Activated naive CD8-positive, alpha-beta T cell (primary cell): ENCODE results near the gene UBL7.

ENCODE experiments used
- H3K27ac Mint-ChIP-seq: one replicate; pipeline ENCODE4 v1.8.0; 2021; ENCODE audit warnings: mixed read lengths
- H3K27me3 Mint-ChIP-seq: one replicate; pipeline ENCODE4 v1.8.0; 2021; ENCODE audit warnings: mixed read lengths
- H3K36me3 Mint-ChIP-seq: one replicate; pipeline ENCODE4 v1.8.0; 2021; ENCODE audit warnings: mixed read lengths
- H3K4me1 Mint-ChIP-seq: one replicate; pipeline ENCODE4 v1.8.0; 2021; ENCODE audit warnings: low read depth, mixed read lengths
- H3K4me3 Mint-ChIP-seq: one replicate; pipeline ENCODE4 v1.8.0; 2021; ENCODE audit warnings: mild to moderate bottlenecking, mixed read lengths
- H3K9me3 Mint-ChIP-seq: one replicate; pipeline ENCODE4 v1.8.0; 2021; ENCODE audit warnings: low read depth, mixed read lengths

Gene UBL7

DNA sequence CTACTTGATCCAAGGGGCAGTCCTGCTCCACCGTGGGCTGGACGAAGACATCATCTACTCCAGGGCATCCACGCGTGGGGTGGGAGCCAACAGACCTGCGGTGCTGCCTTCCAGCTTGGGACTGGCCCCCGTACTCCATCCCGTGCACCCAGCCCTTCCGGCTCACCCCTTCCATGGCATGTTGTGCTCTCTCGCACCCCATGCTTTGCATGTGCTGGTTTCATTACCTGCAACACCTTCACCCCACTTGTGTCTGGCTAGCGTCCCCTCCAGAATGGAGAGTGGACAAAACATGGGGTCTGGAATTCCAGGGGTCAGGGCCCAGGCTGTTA, 57.4 kb downstream of the UBL7 start:
- H3K27me3 Mint-ChIP-seq = no peaks in the 10 kb centered on the region
- H3K27ac Mint-ChIP-seq = peak overlapping the region; percentile 85
- H3K4me1 Mint-ChIP-seq = peaks cover 75% of the 10 kb centered on the region
- H3K36me3 Mint-ChIP-seq = peaks cover 5% of the 10 kb centered on the region
- H3K4me3 Mint-ChIP-seq = peak overlapping the region; percentile 65
- no peaks in the 10 kb centered on the region for H3K9me3 Mint-ChIP-seq

DNA sequence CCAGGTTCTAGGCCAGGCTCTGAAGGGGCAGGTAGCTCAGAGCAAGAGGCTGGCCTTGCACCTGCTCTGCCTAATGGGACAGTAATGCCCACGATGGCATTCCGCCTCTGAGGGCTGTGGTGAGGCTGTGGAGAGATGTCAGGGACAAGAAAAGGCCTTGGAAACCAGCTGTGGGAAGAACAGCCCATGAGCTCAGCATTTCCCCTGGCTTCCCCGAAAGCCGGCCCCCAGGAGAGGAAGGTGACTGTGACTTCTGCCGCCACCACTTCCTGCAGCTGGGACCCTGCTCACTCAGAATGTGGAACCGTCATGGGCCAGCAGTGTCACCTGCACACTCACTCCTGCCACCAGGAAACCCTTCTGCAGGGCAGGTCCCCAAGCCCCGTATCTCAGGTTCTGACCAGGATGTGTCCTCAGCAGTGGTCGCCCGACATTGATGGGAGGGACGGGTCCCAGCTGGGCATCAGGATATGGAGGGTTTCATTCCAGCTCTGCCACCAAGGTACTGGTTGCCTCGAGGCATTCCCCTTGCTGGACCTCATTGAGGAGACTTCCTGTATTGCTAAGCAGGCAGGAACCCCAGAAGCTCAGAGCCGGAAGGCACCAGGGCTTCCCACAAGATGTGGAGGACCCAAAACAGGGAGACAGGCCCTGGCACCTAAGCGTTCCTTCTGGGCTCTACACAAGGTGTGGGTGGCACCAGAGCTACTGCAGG, 57.9 kb downstream of the UBL7 start:
- Mint-ChIP-seq H3K4me1 (peaks cover 78% of the 10 kb centered on the region), H3K9me3 (no peaks in the 10 kb centered on the region), H3K27me3 (no peaks in the 10 kb centered on the region), H3K27ac (peak overlapping the region; percentile 85), H3K36me3 (peaks cover 3% of the 10 kb centered on the region), H3K4me3 (peak overlapping the region; percentile 65)

DNA sequence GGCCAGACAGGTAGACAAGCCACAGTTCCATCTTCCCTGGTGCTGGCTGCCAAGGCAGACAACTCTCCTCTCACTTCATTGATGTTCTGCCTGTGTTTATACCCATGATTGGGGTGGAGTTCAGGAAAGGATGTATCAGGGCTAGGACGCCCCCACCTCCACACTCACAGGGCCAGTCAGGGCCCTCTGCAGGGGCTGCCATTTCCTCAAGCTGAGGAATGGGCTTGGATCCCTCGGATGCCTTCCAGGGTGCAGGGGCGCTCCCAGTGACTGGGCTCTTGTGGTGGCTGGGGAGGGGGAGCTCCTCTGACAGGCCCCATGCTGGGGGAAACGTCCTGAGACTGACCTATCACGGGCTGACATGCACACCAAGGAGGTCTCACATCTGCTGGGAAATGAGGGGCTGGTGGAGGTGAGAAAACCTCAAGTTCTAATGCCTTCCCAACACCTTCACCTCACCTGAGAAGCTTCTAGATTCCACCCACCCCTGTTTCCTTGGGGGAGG, 58.6 kb downstream of the UBL7 start:
- H3K4me1 Mint-ChIP-seq = peaks cover 84% of the 10 kb centered on the region
- no peaks in the 10 kb centered on the region for H3K9me3 Mint-ChIP-seq
- no peaks in the 10 kb centered on the region for H3K27me3 Mint-ChIP-seq
- H3K36me3 Mint-ChIP-seq = peaks cover 3% of the 10 kb centered on the region
- peak overlapping the region; percentile 85 for H3K27ac Mint-ChIP-seq
- peak overlapping the region; percentile 65 for H3K4me3 Mint-ChIP-seq

DNA sequence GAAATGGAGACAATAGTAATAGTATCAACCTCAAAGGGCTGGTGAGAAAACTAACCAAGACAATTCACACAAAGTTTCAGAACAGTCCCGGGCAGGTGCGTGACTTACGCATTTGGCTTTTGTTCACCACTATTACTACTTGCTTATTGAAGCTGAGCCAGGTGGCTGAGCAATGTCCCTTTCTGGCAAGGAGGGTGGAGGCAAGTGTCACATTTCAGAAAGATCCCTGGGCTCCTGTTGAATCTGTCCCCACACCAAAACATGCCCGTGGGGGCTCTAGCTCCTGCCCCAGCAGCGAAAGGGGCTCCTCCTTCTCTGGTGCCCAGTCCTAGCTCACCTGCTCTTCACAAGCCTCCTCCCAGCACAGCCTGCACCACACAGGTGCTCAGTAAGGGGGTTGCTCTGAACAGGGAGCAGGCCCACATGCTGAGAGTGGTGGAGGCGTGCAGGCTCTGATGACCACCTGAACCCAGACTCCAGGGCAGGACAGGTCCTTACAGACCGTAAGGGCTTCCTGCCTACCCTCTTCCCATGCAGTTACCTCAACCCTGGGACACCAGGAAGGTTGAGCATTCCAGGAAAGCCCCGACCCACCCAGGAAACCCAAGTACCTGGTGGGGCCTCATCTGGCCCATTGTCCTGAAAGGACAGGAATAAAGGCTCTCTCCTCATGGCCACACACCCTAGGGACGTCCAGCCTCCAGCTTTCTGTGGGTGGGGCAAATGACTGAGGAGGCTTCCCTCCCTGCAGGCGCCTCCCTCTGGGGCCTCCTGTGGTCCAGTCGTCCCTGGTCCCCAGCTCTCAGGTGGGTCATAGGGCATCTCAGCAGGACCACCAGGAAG, 59.8 kb downstream of the UBL7 start:
- peak overlapping the region; percentile 72 for H3K4me3 Mint-ChIP-seq
- H3K9me3 Mint-ChIP-seq = no peaks in the 10 kb centered on the region
- no peaks in the 10 kb centered on the region for H3K36me3 Mint-ChIP-seq
- peaks cover 90% of the 10 kb centered on the region for H3K4me1 Mint-ChIP-seq
- no peaks in the 10 kb centered on the region for H3K27me3 Mint-ChIP-seq
- H3K27ac Mint-ChIP-seq = peak overlapping the region; percentile 85

DNA sequence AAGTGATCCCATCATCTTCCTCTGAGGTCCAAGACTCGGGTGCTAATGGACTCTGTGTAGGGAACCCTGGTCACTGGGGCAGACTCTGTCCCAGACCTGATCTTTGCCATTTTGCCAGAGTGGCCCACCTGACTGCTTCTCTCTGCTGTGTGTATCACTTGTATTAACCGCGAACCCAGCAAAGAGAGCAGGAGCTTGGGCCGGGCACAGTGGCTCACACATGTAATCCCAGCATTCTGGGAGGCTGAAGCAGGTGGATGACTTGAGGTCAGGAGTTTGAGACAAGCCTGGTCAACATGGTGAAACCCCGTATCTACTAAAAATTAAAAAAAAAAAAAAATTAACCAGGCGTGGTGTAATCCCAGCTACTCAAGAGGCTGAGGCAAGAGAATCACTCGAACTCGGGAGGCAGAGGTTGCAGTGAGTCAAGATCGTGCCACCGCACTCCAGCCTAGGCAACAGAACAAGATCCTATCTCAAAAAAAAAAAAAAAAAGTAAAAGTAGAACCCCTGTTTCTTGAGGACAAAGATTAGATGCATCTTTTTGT, 60.6 kb downstream of the UBL7 start:
- Mint-ChIP-seq H3K27ac (peak overlapping the region; percentile 85), H3K9me3 (no peaks in the 10 kb centered on the region), H3K36me3 (no peaks in the 10 kb centered on the region), H3K27me3 (no peaks in the 10 kb centered on the region), H3K4me3 (peak overlapping the region; percentile 72), H3K4me1 (peaks cover 89% of the 10 kb centered on the region)

DNA sequence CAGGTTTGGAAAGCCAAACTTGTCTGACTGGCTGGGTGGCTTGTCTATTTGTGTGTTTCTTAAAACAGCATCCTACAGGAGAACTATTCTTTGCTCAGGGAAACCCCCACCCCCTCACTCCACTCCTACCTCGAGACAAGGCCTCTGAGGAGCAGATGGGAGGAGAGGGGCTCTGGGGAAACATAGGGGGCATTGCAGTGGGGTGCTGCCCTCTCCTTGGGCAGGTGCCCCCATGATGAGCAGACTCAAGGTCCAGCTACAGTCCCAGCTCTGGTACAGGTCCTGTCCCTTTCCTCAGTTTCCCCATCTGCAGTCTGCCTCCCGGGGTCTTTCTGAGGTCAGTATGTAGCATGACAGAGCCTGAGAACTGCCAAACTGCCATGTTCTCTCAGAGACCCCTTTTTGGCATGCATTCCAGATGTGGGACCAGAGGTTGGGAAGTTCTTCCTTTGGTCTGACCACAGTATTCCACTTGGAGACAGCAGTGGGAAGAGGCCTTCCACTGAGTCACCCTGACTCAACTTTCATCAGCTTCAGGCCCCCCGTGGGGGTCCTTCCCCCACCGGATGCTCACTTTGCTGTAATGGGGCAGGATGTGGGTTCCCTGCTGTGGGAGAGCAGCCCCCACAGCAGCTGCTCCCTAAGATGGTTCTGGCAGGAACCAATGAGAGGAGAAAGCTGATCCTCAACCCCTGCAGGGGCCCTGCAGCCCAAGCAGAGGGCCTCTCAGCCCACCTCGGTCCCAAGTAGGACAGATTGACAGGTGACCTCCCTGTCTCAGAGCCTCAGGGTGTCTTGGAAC, 61.2 kb downstream of the UBL7 start:
- Mint-ChIP-seq H3K27me3 (no peaks in the 10 kb centered on the region), H3K27ac (peak overlapping the region; percentile 85), H3K9me3 (no peaks in the 10 kb centered on the region), H3K4me3 (peak overlapping the region; percentile 72), H3K36me3 (no peaks in the 10 kb centered on the region), H3K4me1 (peaks cover 95% of the 10 kb centered on the region)

DNA sequence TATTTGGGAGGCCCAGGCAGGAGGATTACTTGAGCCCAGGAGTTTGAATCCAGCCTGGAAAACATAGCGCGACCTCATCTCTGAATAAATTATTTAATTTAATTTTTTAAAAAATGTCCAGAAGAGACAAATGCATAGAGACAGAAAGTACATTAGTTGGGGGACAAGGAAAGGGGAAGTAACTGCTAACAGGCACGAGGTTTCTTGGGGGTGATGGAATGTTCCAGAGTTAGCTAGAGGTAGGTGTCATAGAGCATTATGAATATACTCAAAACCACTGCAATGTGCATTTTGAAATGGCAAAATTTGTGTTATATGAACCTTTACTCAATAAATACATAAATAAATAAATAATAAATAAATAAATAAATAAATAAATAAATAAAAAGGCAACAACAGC, 61.9 kb downstream of the UBL7 start:
- Mint-ChIP-seq H3K4me3 (peak overlapping the region; percentile 72), H3K27me3 (no peaks in the 10 kb centered on the region), H3K27ac (peak overlapping the region; percentile 97), H3K4me1 (peaks cover 94% of the 10 kb centered on the region), H3K9me3 (no peaks in the 10 kb centered on the region), H3K36me3 (no peaks in the 10 kb centered on the region)

DNA sequence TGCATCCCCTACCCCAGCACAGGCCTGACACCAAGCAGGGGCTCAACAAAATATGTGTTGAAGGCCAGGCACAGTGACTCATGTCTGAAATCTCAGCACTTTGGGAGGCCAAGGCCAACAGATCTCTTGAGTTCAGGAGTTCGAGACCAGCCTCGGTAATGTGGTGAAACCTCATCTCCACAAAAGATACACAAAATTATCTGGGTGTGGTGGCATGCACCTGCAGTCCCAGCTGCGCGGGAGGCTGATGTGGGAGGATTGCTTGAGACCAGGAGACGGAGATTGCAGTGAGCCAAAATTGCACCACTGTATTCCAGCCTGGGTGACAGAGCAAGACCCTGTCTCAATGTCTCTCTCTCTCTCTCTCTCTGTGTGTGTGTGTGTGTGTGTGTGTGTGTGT, 62.8 kb downstream of the UBL7 start:
- no peaks in the 10 kb centered on the region for H3K36me3 Mint-ChIP-seq
- no peaks in the 10 kb centered on the region for H3K9me3 Mint-ChIP-seq
- H3K27ac Mint-ChIP-seq = peak overlapping the region; percentile 97
- H3K4me3 Mint-ChIP-seq = peak overlapping the region; percentile 74
- peaks cover 93% of the 10 kb centered on the region for H3K4me1 Mint-ChIP-seq
- H3K27me3 Mint-ChIP-seq = no peaks in the 10 kb centered on the region

DNA sequence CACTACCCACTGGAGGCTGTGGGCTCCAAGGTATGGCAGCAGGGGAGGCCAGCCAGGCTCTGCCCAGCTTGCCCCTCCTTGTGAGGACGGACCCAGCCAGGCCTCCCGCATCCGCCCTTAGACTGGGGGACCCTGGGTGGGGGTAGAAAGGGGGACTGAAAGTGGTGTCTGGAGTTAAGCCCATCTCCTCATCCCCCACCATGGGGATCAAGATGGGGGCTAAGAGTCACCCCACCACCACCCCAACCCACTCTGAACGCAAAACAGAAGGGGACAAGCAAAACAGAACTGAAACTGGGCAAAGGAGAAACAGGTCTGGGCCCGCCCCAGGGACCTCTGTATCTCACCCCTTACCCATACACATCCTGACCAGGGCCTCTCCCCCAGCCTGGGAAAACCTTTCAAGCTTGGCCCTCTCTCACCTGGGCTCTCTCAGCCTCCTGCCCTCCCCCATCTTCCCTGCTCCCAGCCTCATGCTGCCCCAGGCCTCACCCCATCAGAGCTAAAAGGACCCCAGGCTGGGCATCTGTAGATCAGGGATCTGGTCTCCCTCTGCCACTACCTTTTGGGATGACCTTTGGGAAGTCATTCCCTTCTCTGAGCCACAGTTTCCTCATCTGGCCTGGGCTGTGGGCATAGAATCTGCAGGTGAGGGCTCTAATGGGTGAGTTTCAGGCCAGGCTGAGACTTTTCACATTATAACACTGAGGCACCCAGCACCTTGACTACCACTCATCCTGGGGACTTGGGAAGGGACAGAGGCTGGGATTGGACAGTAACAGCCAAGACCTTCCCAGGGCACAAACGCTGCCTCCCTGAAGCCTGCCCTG, 63.5 kb downstream of the UBL7 start:
- peak overlapping the region; percentile 97 for H3K27ac Mint-ChIP-seq
- H3K9me3 Mint-ChIP-seq = no peaks in the 10 kb centered on the region
- peak overlapping the region; percentile 74 for H3K4me3 Mint-ChIP-seq
- no peaks in the 10 kb centered on the region for H3K27me3 Mint-ChIP-seq
- H3K4me1 Mint-ChIP-seq = peaks cover 93% of the 10 kb centered on the region
- no peaks in the 10 kb centered on the region for H3K36me3 Mint-ChIP-seq

DNA sequence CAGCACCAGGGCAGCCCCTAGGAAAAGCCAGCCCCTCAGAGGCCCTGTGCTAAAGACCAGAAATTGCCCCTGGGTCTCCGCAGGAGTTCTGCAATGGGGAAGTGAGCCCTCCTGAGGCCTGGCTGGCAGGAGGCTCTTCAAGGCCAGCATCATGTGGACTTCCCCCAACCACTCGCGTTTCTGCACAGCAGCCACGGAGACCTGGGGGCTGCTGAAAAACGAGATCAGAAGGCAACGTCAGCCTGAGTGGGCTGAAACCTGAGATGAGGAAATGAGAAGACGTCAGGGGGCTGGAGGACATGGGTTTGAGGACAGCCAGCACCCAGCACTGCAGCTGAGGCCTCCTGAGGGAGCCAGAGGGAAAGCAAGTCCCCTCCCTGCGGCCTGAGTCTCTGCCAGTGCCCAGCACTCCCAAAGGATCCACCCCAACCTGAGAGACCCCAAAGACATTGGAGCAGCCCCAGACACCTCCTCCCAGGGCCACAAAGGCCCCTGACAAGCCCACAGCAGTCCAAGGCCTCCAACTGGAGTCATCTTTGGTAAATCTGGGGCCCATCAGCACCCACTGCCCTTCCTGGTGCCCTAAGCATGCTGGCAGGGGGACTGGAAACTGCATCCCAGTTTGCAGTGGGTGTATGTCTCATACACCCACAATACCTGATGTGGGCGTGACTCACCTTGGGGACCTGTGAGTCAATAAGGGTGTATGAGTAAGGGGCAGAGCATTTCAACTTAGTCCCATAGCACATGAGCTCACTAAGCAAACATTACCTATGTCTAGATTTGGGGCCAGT, 64.3 kb downstream of the UBL7 start:
- no peaks in the 10 kb centered on the region for H3K36me3 Mint-ChIP-seq
- H3K9me3 Mint-ChIP-seq = no peaks in the 10 kb centered on the region
- peaks cover 92% of the 10 kb centered on the region for H3K4me1 Mint-ChIP-seq
- H3K4me3 Mint-ChIP-seq = peak overlapping the region; percentile 74
- no peaks in the 10 kb centered on the region for H3K27me3 Mint-ChIP-seq
- peak overlapping the region; percentile 97 for H3K27ac Mint-ChIP-seq

DNA sequence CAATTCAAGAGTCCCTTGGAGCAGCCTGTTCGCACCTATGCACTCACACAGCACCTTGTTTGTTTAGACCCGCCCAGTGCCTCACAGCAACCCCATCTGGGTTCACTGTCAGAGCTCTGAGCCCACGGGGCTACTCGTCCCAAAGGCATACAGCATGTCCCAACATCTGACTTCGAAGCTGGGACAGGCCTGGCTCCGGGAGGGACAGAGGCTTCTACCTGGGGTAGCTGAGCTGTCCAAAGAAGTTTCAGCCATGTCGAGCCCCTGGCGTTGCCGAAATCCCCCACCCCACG, 64.9 kb downstream of the UBL7 start:
- no peaks in the 10 kb centered on the region for H3K36me3 Mint-ChIP-seq
- H3K4me1 Mint-ChIP-seq = peaks cover 92% of the 10 kb centered on the region
- no peaks in the 10 kb centered on the region for H3K27me3 Mint-ChIP-seq
- no peaks in the 10 kb centered on the region for H3K9me3 Mint-ChIP-seq
- peak overlapping the region; percentile 40 for H3K4me3 Mint-ChIP-seq
- H3K27ac Mint-ChIP-seq = peak overlapping the region; percentile 97
